ENCODE results near the gene ABTB1.

DNA sequence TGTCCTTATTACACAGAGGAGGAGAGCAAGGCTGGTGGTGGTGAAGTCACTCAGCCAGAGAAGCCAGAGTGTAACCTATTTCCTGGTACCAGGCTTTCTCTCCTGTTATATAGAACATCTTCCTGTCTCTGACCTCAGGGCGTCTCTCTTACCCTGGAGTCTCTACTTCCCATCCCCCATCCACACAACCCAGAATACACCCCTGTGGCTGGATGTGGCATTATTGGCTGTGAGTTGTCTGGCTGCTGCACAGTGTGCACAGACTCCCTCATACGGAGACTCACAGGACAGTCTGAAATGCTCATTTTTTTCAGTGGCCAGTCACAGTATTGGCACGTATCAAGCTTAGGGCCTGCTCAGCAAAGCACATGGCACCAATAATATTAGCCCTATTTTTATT is 35.2 kb upstream of the ABTB1 start:
- TF ChIP-seq, protein P1, sequence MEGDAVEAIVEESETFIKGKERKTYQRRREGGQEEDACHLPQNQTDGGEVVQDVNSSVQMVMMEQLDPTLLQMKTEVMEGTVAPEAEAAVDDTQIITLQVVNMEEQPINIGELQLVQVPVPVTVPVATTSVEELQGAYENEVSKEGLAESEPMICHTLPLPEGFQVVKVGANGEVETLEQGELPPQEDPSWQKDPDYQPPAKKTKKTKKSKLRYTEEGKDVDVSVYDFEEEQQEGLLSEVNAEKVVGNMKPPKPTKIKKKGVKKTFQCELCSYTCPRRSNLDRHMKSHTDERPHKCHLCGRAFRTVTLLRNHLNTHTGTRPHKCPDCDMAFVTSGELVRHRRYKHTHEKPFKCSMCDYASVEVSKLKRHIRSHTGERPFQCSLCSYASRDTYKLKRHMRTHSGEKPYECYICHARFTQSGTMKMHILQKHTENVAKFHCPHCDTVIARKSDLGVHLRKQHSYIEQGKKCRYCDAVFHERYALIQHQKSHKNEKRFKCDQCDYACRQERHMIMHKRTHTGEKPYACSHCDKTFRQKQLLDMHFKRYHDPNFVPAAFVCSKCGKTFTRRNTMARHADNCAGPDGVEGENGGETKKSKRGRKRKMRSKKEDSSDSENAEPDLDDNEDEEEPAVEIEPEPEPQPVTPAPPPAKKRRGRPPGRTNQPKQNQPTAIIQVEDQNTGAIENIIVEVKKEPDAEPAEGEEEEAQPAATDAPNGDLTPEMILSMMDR (IDR thresholded peaks at IDR 0.05; ENCODE audit: poor library complexity, severe bottlenecking) = no peak
- TF ChIP-seq EZH2 (IDR thresholded peaks at IDR 0.05; ENCODE audit: borderline replicate concordance, insufficient read depth, low read length, poor library complexity, severe bottlenecking) = no peak
- no peak for TF ChIP-seq POLR2AphosphoS5 (IDR thresholded peaks at IDR 0.05)
- TF ChIP-seq EP300 (conservative IDR thresholded peaks at IDR 0.05; ENCODE audit: poor library complexity, severe bottlenecking) = no peak
- no peak for TF ChIP-seq MXI1 (conservative IDR thresholded peaks at IDR 0.05; ENCODE audit: poor library complexity, severe bottlenecking)
- no peak for TF ChIP-seq SMC3 (conservative IDR thresholded peaks at IDR 0.05; ENCODE audit: poor library complexity)
- TF ChIP-seq, protein P2, sequence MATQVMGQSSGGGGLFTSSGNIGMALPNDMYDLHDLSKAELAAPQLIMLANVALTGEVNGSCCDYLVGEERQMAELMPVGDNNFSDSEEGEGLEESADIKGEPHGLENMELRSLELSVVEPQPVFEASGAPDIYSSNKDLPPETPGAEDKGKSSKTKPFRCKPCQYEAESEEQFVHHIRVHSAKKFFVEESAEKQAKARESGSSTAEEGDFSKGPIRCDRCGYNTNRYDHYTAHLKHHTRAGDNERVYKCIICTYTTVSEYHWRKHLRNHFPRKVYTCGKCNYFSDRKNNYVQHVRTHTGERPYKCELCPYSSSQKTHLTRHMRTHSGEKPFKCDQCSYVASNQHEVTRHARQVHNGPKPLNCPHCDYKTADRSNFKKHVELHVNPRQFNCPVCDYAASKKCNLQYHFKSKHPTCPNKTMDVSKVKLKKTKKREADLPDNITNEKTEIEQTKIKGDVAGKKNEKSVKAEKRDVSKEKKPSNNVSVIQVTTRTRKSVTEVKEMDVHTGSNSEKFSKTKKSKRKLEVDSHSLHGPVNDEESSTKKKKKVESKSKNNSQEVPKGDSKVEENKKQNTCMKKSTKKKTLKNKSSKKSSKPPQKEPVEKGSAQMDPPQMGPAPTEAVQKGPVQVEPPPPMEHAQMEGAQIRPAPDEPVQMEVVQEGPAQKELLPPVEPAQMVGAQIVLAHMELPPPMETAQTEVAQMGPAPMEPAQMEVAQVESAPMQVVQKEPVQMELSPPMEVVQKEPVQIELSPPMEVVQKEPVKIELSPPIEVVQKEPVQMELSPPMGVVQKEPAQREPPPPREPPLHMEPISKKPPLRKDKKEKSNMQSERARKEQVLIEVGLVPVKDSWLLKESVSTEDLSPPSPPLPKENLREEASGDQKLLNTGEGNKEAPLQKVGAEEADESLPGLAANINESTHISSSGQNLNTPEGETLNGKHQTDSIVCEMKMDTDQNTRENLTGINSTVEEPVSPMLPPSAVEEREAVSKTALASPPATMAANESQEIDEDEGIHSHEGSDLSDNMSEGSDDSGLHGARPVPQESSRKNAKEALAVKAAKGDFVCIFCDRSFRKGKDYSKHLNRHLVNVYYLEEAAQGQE (IDR thresholded peaks at IDR 0.05; ENCODE audit: borderline replicate concordance) = no peak
- TF ChIP-seq TAF1 (IDR thresholded peaks at IDR 0.05; ENCODE audit: low read depth) = no peak
- no peak for TF ChIP-seq RAD21 (conservative IDR thresholded peaks at IDR 0.05)
